Upper lobe of left lung (tissue), 4 donors: ENCODE data around the gene SPIRE2.

Experiments
- POLR2A ChIP-seq, 4 donors: fragments of 450-650 bp; IDR thresholded peaks; one replicate each; pipeline ENCODE4 v1.5.1; 2016 to 2017; ENCODE audit warnings: antibody characterized with exemption in 4 of 4, mild to moderate bottlenecking in 2 of 4
- TF ChIP-seq, protein P1 (sequence below), 6 experiments: fragments of 450-650 bp in 4 of 6; fragments of 200-600 bp in 2 of 6; sonication (generic) in 2 of 6; IDR thresholded peaks; one replicate each; pipeline ENCODE4 v1.5.1; 2016 to 2019; ENCODE audit warnings: antibody characterized with exemption in 6 of 6

DNA sequence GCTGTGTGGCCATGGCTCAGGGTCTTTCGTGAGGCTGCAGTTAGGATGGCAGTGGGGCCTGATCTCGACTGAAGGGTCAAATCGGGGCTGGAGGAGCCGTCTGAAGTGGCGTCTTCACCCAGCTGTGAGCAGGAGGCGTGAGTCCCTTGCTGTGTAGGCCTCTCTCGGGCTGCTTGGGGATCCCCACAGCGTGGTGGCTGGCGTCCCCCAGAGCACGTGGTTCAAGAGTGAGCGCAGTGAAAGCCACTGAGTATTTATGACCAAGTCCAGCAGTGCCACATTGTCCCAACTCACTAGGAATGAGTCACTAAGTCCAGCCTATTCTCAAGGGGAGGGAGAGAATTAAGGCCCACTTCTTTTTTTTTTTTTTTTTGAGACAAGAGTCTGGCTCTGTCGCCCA lies 33.4 kb downstream of the SPIRE2 start:
- TF ChIP-seq POLR2A (IDR thresholded peaks at IDR 0.05) = no peak
- TF ChIP-seq, protein P1, sequence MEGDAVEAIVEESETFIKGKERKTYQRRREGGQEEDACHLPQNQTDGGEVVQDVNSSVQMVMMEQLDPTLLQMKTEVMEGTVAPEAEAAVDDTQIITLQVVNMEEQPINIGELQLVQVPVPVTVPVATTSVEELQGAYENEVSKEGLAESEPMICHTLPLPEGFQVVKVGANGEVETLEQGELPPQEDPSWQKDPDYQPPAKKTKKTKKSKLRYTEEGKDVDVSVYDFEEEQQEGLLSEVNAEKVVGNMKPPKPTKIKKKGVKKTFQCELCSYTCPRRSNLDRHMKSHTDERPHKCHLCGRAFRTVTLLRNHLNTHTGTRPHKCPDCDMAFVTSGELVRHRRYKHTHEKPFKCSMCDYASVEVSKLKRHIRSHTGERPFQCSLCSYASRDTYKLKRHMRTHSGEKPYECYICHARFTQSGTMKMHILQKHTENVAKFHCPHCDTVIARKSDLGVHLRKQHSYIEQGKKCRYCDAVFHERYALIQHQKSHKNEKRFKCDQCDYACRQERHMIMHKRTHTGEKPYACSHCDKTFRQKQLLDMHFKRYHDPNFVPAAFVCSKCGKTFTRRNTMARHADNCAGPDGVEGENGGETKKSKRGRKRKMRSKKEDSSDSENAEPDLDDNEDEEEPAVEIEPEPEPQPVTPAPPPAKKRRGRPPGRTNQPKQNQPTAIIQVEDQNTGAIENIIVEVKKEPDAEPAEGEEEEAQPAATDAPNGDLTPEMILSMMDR (IDR thresholded peaks at IDR 0.05) = no peak
